HG03159 (cell line): ENCODE measurements around the gene DNAJC15.
"Not testable (repeated sequence)": the region's sequence is repeated elsewhere in the genome, so short reads cannot be mapped to it uniquely, and the experiment has no call there.

ENCODE experiments used
- ATAC-seq: cut with Tn5 transposase; IDR thresholded peaks from one replicate; pipeline ENCODE4 v1.9.1; 2021; ENCODE audit warnings: mild to moderate bottlenecking, moderate library complexity; ENCODE audit not compliant: unreplicated experiment

The DNAJC15 gene

GRCh38 chr13:43023289-43023963 is at the start of gene DNAJC15:
TSS of gene DNAJC15 (plus strand) at chr13:43023586. CDS start at chr13:43023627, 41 bp downstream.
- peak; percentile 78 for ATAC-seq

GRCh38 chr13:42976066-42976465 is 47.3 kb upstream of the DNAJC15 start:
- ATAC-seq: no peak

GRCh38 chr13:42977219-42977659 is 46.1 kb upstream of the DNAJC15 start:
- ATAC-seq: no peak

- no peak for ATAC-seq
These were observed 42.1 kb upstream of the DNAJC15 start for GRCh38 chr13:42981317-42981716.

- ATAC-seq: no peak
These were observed 41.5 kb upstream of the DNAJC15 start for GRCh38 chr13:42981853-42982252.

- no peak for ATAC-seq
These were observed 39.4 kb upstream of the DNAJC15 start for GRCh38 chr13:42984026-42984425.

GRCh38 chr13:42984691-42985090 is 38.7 kb upstream of the DNAJC15 start:
- no peak for ATAC-seq

- ATAC-seq: no peak
These were observed 37.8 kb upstream of the DNAJC15 start for GRCh38 chr13:42985312-42986175.

GRCh38 chr13:42986176-42986574 is 37.2 kb upstream of the DNAJC15 start:
- ATAC-seq: no peak

- ATAC-seq: no peak
These were observed 32.8 kb upstream of the DNAJC15 start for GRCh38 chr13:42990291-42991232.

GRCh38 chr13:42991233-42991897 is 32.0 kb upstream of the DNAJC15 start:
- ATAC-seq: not testable (repeated sequence)

- ATAC-seq: peak; percentile 74
These were observed 31.3 kb upstream of the DNAJC15 start, which contains the start of gene EPSTI1 for GRCh38 chr13:42991898-42992763. TSS of gene EPSTI1 (minus strand) at chr13:42992241. CDS start at chr13:42992165, 76 bp downstream.

GRCh38 chr13:42992764-42993122 is 30.6 kb upstream of the DNAJC15 start:
- ATAC-seq: peak; percentile 4

GRCh38 chr13:42994878-42995277 is 28.5 kb upstream of the DNAJC15 start:
- ATAC-seq: no peak

GRCh38 chr13:42996584-42996983 is 26.8 kb upstream of the DNAJC15 start:
- ATAC-seq: no peak

GRCh38 chr13:42997381-42997780 is 26.0 kb upstream of the DNAJC15 start:
- no peak for ATAC-seq

- ATAC-seq: no peak
These were observed 23.9 kb upstream of the DNAJC15 start for GRCh38 chr13:42999491-42999890.

GRCh38 chr13:43000676-43001075 is 22.7 kb upstream of the DNAJC15 start:
- no peak for ATAC-seq

GRCh38 chr13:43002021-43002420 is 21.4 kb upstream of the DNAJC15 start:
- ATAC-seq: no peak
